Urinary bladder (tissue), 4 donors: ENCODE measurements around the gene CBLL1. TPM values are rescaled to one million over a fixed set of nuclear protein-coding genes. Genes with fewer than 3 reads are reported as not detected.

Experiments
- DNase-seq: peaks from one replicate; pipeline ENCODE4 v3.0.0-alpha.2; 2015; ENCODE audit errors: extremely low spot score
- H3K27ac ChIP-seq: one replicate; pipeline ENCODE4 v1.5.1; 2013; ENCODE audit warnings: low read depth, mild to moderate bottlenecking, moderate library complexity
- H3K36me3 ChIP-seq: one replicate; pipeline ENCODE4 v1.6.1; 2013; ENCODE audit warnings: mild to moderate bottlenecking, moderate library complexity; ENCODE audit not compliant: insufficient read depth
- H3K4me1 ChIP-seq: one replicate; pipeline ENCODE4 v1.6.1; 2013; ENCODE audit warnings: mild to moderate bottlenecking, moderate library complexity; ENCODE audit not compliant: insufficient read depth
- H3K4me3 ChIP-seq: one replicate; pipeline ENCODE4 v1.5.1; 2013; ENCODE audit warnings: low read depth, low read length
- WGBS: extraction: QIAGEN DNeasy Blood & Tissue Kit; methylation state at CpG from one replicate; pipeline ENCODE4 v1.1.7; 2013; 5-methylcytosine and 5-hydroxymethylcytosine counted together
- polyA plus RNA-seq: library from polyadenylated mRNA; stranded (reverse); fragments of 200-250 nt; gene quantifications from one replicate; pipeline ENCODE4 v1.2.3, GENCODE V29; 2013
- total RNA-seq: library from RNA; depleted of rRNA; stranded (reverse); fragments of >200 nt; gene quantifications from one replicate; pipeline ENCODE4 v1.2.3, GENCODE V29; 2014
- donor health status: healthy with polysubstance abuse.
- donor health status: healthy.

Gene CBLL1
- total and polyA plus RNA-seq, 2 donors = 16.8 to 24.0 TPM

- Histone ChIP-seq H3K27ac (no peak overlapping the region), H3K4me3 (no peak overlapping the region), H3K36me3 (no peaks in the 10 kb centered on the region), H3K4me1 (no peaks in the 10 kb centered on the region)
- WGBS = 90% methylated on average over 4 of the region's 4 CpGs
- no peak for DNase-seq
Measured at GRCh38 chr7:107718456-107719193, 25.3 kb upstream of the CBLL1 start.

- H3K4me1 ChIP-seq = no peaks in the 10 kb centered on the region
Measured at GRCh38 chr7:107721286-107721685, 22.7 kb upstream of the CBLL1 start.

GRCh38 chr7:107723255-107723654 lies 20.7 kb upstream of the CBLL1 start:
- H3K27ac ChIP-seq = no peak overlapping the region
- no peaks in the 10 kb centered on the region for H3K4me1 ChIP-seq
- DNase-seq = no peak
- WGBS = 87% methylated on average over 2 of the region's 2 CpGs
- H3K4me3 ChIP-seq = no peak overlapping the region
- no peaks in the 10 kb centered on the region for H3K36me3 ChIP-seq

More at GRCh38 chr7:107721286-107721685, 22.7 kb upstream of the CBLL1 start:
- no peak overlapping the region for H3K4me3 ChIP-seq
- DNase-seq = no peak
- 46% methylated on average over 1 of the region's 1 CpG for WGBS
- no peak overlapping the region for H3K27ac ChIP-seq
- no peaks in the 10 kb centered on the region for H3K36me3 ChIP-seq

GRCh38 chr7:107725138-107725740 lies 18.7 kb upstream of the CBLL1 start:
- 22% methylated on average over 4 of the region's 4 CpGs for WGBS
- Histone ChIP-seq H3K36me3 (no peaks in the 10 kb centered on the region), H3K4me3 (no peak overlapping the region), H3K4me1 (no peaks in the 10 kb centered on the region), H3K27ac (no peak overlapping the region)
- no peak for DNase-seq

GRCh38 chr7:107726356-107727130 lies 17.4 kb upstream of the CBLL1 start:
- no peaks in the 10 kb centered on the region for H3K4me1 ChIP-seq
- 72% methylated on average over 3 of the region's 3 CpGs for WGBS
- no peaks in the 10 kb centered on the region for H3K36me3 ChIP-seq
- no peak for DNase-seq
- H3K4me3 ChIP-seq = no peak overlapping the region
- no peak overlapping the region for H3K27ac ChIP-seq

GRCh38 chr7:107728276-107728675 lies 15.7 kb upstream of the CBLL1 start:
- Histone ChIP-seq H3K4me3 (no peak overlapping the region), H3K27ac (no peak overlapping the region), H3K4me1 (no peaks in the 10 kb centered on the region), H3K36me3 (no peaks in the 10 kb centered on the region)
- no peak for DNase-seq

- Histone ChIP-seq H3K36me3 (no peaks in the 10 kb centered on the region), H3K4me3 (peak overlapping the region; percentile 77), H3K4me1 (no peaks in the 10 kb centered on the region), H3K27ac (peak overlapping the region; percentile 93)
- WGBS = 15% methylated on average over 29 of the region's 29 CpGs
- no peak for DNase-seq
Measured at GRCh38 chr7:107742678-107743566, 1.0 kb upstream of the CBLL1 start.

- H3K27ac ChIP-seq = peak overlapping the region; percentile 93
- peaks cover 2% of the 10 kb centered on the region for H3K36me3 ChIP-seq
- H3K4me3 ChIP-seq = peak overlapping the region; percentile 77
- WGBS = under 1% methylated on average over 22 of the region's 22 CpGs
- DNase-seq = no peak
- no peaks in the 10 kb centered on the region for H3K4me1 ChIP-seq
Measured at GRCh38 chr7:107744345-107744750, 406 bp downstream of the CBLL1 start.

- DNase-seq = no peak
- WGBS = 64% methylated on average over 3 of the region's 3 CpGs
- Histone ChIP-seq H3K4me3 (no peak overlapping the region), H3K4me1 (no peaks in the 10 kb centered on the region), H3K36me3 (peaks cover 4% of the 10 kb centered on the region), H3K27ac (no peak overlapping the region)
Measured at GRCh38 chr7:107746006-107746405, 2.1 kb downstream of the CBLL1 start.

GRCh38 chr7:107751113-107751512 lies 7.2 kb downstream of the CBLL1 start:
- peaks cover 4% of the 10 kb centered on the region for H3K36me3 ChIP-seq
- H3K4me1 ChIP-seq = no peaks in the 10 kb centered on the region
- H3K4me3 ChIP-seq = no peak overlapping the region

GRCh38 chr7:107754642-107755041 lies 10.7 kb downstream of the CBLL1 start:
- DNase-seq = no peak
- H3K27ac ChIP-seq = no peak overlapping the region
- peaks cover 3% of the 10 kb centered on the region for H3K36me3 ChIP-seq
- no peak overlapping the region for H3K4me3 ChIP-seq
- no peaks in the 10 kb centered on the region for H3K4me1 ChIP-seq
- WGBS = 97% methylated on average over 2 of the region's 2 CpGs

More at GRCh38 chr7:107751113-107751512, 7.2 kb downstream of the CBLL1 start:
- DNase-seq = no peak
- no peak overlapping the region for H3K27ac ChIP-seq
- 95% methylated on average over 7 of the region's 7 CpGs for WGBS

GRCh38 chr7:107758667-107759066 lies 14.7 kb downstream of the CBLL1 start:
- Histone ChIP-seq H3K36me3 (no peaks in the 10 kb centered on the region), H3K4me3 (no peak overlapping the region), H3K4me1 (no peaks in the 10 kb centered on the region), H3K27ac (no peak overlapping the region)
- 98% methylated on average over 1 of the region's 1 CpG for WGBS
- no peak for DNase-seq

- no peak overlapping the region for H3K4me3 ChIP-seq
- H3K36me3 ChIP-seq = no peaks in the 10 kb centered on the region
- WGBS = 94% methylated on average over 2 of the region's 2 CpGs
Measured at GRCh38 chr7:107767391-107767790, 23.4 kb downstream of the CBLL1 start.

More at GRCh38 chr7:107767391-107767790, 23.4 kb downstream of the CBLL1 start:
- no peak overlapping the region for H3K27ac ChIP-seq
- H3K4me1 ChIP-seq = no peaks in the 10 kb centered on the region
- DNase-seq = no peak
